HepG2 (cell line): ENCODE data around the gene RPS6KA2. TPM values are rescaled to one million over a fixed set of nuclear protein-coding genes. Genes with fewer than 3 reads are reported as not detected.
"Not testable (repeated sequence)": the region's sequence is repeated elsewhere in the genome, so short reads cannot be mapped to it uniquely, and the experiment has no call there.

ENCODE experiments used
- CHD4 ChIP-seq: fragments of 200-600 bp; sonication (generic); IDR thresholded peaks from 2 replicates; pipeline ENCODE4 v1.7.0; 2017; ENCODE audit warnings: mild to moderate bottlenecking, low read length, borderline replicate concordance
- ETV6 ChIP-seq: sonication (generic); formaldehyde crosslinking; conservative IDR thresholded peaks from 2 replicates; pipeline ENCODE4 v1.4.0; 2020; ENCODE audit warnings: missing genetic modification reagents
- FOXK1 ChIP-seq: sonication (generic); formaldehyde crosslinking; IDR thresholded peaks from 2 replicates; pipeline ENCODE4 v1.4.0; 2020; ENCODE audit warnings: low read depth, missing genetic modification reagents, borderline replicate concordance
- FOXO4 ChIP-seq: sonication (generic); formaldehyde crosslinking; conservative IDR thresholded peaks from 2 replicates; pipeline ENCODE4 v1.8.1; 2023; ENCODE audit warnings: missing genetic modification reagents
- GABPA ChIP-seq, 2 experiments: IDR thresholded peaks; 2 replicates each; pipeline ENCODE4 v1.6.1; 2011 to 2016; ENCODE audit warnings: low read depth in 2 of 2, low read length in 1 of 2, missing biosample characterization in 1 of 2, missing genetic modification characterization in 1 of 2
- GATAD2A ChIP-seq: IDR thresholded peaks from 2 replicates; pipeline ENCODE4 v1.6.1; 2016
- GFI1 ChIP-seq: sonication (generic); formaldehyde crosslinking; IDR thresholded peaks from 2 replicates; pipeline ENCODE4 v1.5.0; 2020; ENCODE audit warnings: missing genetic modification reagents, mild to moderate bottlenecking, borderline replicate concordance
- HMG20A ChIP-seq: IDR thresholded peaks from 2 replicates; pipeline ENCODE4 v1.6.1; 2016; ENCODE audit warnings: borderline replicate concordance
- MED13 ChIP-seq: sonication (generic); formaldehyde crosslinking; IDR thresholded peaks from 2 replicates; pipeline ENCODE4 v1.5.0; 2020; ENCODE audit warnings: missing genetic modification reagents
- NAIF1 ChIP-seq: sonication (generic); formaldehyde crosslinking; IDR thresholded peaks from 2 replicates; pipeline ENCODE4 v1.5.0; 2020; ENCODE audit warnings: mild to moderate bottlenecking, missing genetic modification reagents, borderline replicate concordance
- POLR2AphosphoS5 ChIP-seq: IDR thresholded peaks from 2 replicates; pipeline ENCODE4 v1.6.1; 2012; ENCODE audit warnings: low read depth, low read length
- SNAPC4 ChIP-seq: sonication (generic); formaldehyde crosslinking; IDR thresholded peaks from 2 replicates; pipeline ENCODE4 v1.4.0; 2020; ENCODE audit warnings: mild to moderate bottlenecking, missing genetic modification reagents
- TEAD3 ChIP-seq: optimal IDR thresholded peaks from 2 replicates; pipeline ENCODE3; 2016; ENCODE audit warnings: borderline replicate concordance
- TOE1 ChIP-seq: sonication (generic); formaldehyde crosslinking; IDR thresholded peaks from 2 replicates; pipeline ENCODE4 v1.4.0; 2020; ENCODE audit warnings: mild to moderate bottlenecking, missing genetic modification reagents
- ZNF138 ChIP-seq: sonication (generic); formaldehyde crosslinking; IDR thresholded peaks from 2 replicates; pipeline ENCODE4 v1.5.0; 2020; ENCODE audit warnings: mild to moderate bottlenecking, low read depth, missing genetic modification reagents
- ZNF205 ChIP-seq: IDR thresholded peaks from 2 replicates; pipeline ENCODE4 v1.6.1; 2018; ENCODE audit warnings: missing biosample characterization, missing genetic modification reagents
- ZNF3 ChIP-seq: IDR thresholded peaks from 2 replicates; pipeline ENCODE4 v1.7.0; 2017; ENCODE audit warnings: inconsistent platforms
- ZNF501 ChIP-seq: sonication (generic); formaldehyde crosslinking; IDR thresholded peaks from 2 replicates; pipeline ENCODE4 v1.5.1; 2020; ENCODE audit warnings: mild to moderate bottlenecking, moderate library complexity, missing genetic modification reagents
- ZNF703 ChIP-seq: sonication (generic); formaldehyde crosslinking; IDR thresholded peaks from 2 replicates; pipeline ENCODE4 v1.5.1; 2020; ENCODE audit warnings: missing genetic modification reagents, mild to moderate bottlenecking, moderate library complexity, borderline replicate concordance
- ZNF816 ChIP-seq: sonication (generic); formaldehyde crosslinking; IDR thresholded peaks from 2 replicates; pipeline ENCODE4 v1.8.0; 2022; ENCODE audit warnings: missing genetic modification reagents, mild to moderate bottlenecking, borderline replicate concordance
- polyA plus RNA-seq, 8 experiments: library from polyadenylated mRNA; depleted of rRNA in 3 of 8; stranded (reverse) in 7 of 8; unstranded in 1 of 8; fragments of >200 nt; fragmentation: Illumina TruSeq in 4 of 8; extraction: Trizol in 4 of 8; gene quantifications; 2 replicates each; pipeline versions ENCODE4 v1.2.1 to v1.2.3, GENCODE V29; 2011 to 2016; ENCODE audit warnings: low read depth in 4 of 8, missing spikeins in 1 of 8, mixed read lengths in 1 of 8; ENCODE audit not compliant: insufficient read depth in 1 of 8
- total RNA-seq, 5 experiments: library from RNA; depleted of rRNA; stranded (reverse); fragments of >200 nt; fragmentation: Illumina TruSeq; extraction: Trizol; gene quantifications; 2 replicates each; pipeline ENCODE4 v1.2.3, GENCODE V29; 2016; ENCODE audit warnings: low read depth in 1 of 5

RPS6KA2 gene
- total and polyA plus RNA-seq, 2 of the 13 experiments (the other 11 are each of a cell fraction or from before 2014, with no cell fraction given): 0.22 to 0.38 TPM

- TF ChIP-seq GFI1 (CRISPR knock-in tag) (0 out of 2 replicates have a peak, but pooled peaks have one; percentile 15), ZNF3 (CRISPR knock-in tag) (peak; percentile 82), NAIF1 (CRISPR knock-in tag) (peak; percentile 74; the same call in 1 of the 2 replicates), ETV6 (0 out of 2 replicates have a peak, but pooled peaks have one; percentile 16), TOE1 (0 out of 2 replicates have a peak, but pooled peaks have one; percentile 15), ZNF138 (peak; percentile 26; the same call in 1 of the 2 replicates), HMG20A (CRISPR knock-in tag) (0 out of 2 replicates have a peak, but pooled peaks have one; percentile 27), GABPA (CRISPR knock-in tag; IDR thresholded peaks at IDR 0.05; ENCODE audit: low read depth) (peak; percentile 23; the same call in 1 of the 2 replicates), MED13 (CRISPR knock-in tag) (peak; percentile 53; the same call in 1 of the 2 replicates), FOXK1 (0 out of 2 replicates have a peak, but pooled peaks have one; percentile 24), TEAD3 (peak; percentile 87), ZNF501 (CRISPR knock-in tag) (0 out of 2 replicates have a peak, but pooled peaks have one; percentile 4), GATAD2A (CRISPR knock-in tag) (peak; percentile 54), SNAPC4 (CRISPR knock-in tag) (peak; percentile 51; the same call in 1 of the 2 replicates), ZNF703 (CRISPR knock-in tag) (0 out of 2 replicates have a peak, but pooled peaks have one; percentile 11), ZNF816 (CRISPR knock-in tag) (0 out of 2 replicates have a peak, but pooled peaks have one; percentile 1), POLR2AphosphoS5 (0 out of 2 replicates have a peak, but pooled peaks have one; percentile 26), ZNF205 (peak; percentile 60; the same call in 1 of the 2 replicates), CHD4 (0 out of 2 replicates have a peak, but pooled peaks have one; percentile 34), FOXO4 (0 out of 2 replicates have a peak, but pooled peaks have one; percentile 91)
- TF ChIP-seq GABPA (IDR thresholded peaks at IDR 0.05; ENCODE audit: low read depth, low read length): not testable (repeated sequence)
Measured at GRCh38 chr6:166383802-166384363, 243.2 kb downstream of the RPS6KA2 start (continued).
